Measurements from ENCODE around the gene CUTA.

CUTA gene

DNA sequence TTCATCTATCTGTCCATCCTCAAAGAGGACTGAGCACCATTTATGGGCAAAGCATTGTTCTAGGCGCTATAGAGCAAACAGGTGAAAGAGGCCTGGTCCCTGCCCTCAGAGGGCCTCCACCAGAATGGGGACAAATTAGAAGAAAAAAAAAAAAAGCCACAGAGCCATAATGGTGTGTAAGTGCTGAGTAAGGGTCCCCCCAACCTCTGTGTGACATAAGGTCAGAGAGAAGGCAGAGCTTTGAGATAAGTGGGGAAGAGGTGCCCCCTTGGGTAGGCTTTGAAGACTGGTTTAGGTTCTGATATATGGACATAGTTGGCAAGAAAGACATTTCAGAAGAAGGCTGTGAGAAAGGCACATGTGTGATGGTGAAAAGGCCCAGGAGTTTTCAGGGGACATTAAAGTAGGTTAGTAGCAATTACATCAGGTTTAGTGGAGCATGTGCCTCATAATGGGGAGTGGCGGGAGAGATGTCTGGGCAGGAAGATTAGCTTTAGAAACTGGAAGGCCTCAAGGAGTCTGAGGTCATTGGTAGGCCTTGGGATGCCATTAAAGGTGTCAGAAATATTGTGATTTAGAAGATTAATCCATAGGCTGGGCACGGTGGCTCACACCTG is 21.2 kb upstream of the CUTA start:
- DNase-seq: no peak

DNA sequence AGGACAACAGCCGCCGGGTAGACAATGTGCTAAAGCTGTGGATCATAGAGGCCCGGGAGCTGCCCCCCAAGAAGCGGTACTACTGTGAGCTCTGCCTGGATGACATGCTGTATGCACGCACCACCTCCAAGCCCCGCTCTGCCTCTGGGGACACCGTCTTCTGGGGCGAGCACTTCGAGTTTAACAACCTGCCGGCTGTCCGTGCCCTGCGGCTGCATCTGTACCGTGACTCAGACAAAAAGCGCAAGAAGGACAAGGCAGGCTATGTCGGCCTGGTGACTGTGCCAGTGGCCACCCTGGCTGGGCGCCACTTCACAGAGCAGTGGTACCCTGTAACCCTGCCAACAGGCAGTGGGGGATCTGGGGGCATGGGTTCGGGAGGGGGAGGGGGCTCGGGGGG is 19.8 kb upstream of the CUTA start:
- DNase-seq: no peak

DNA sequence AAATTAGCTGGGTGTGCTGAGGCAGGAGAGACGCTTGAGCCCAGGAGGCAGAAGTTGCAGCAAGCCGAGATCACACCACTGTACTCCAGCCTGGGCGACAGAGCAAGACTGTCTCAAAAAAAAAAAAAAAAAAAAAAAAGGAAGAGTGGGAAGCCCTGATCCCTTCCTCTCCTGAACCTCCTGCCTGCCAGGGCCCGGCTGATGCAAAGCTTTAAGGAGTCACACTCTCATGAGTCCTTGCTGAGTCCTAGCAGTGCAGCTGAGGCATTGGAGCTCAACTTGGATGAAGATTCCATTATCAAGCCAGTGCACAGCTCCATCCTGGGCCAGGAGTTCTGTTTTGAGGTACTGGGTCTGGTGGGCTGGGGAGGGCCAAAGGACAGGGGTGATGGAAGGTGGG is 17.1 kb upstream of the CUTA start:
- DNase-seq: no peak

DNA sequence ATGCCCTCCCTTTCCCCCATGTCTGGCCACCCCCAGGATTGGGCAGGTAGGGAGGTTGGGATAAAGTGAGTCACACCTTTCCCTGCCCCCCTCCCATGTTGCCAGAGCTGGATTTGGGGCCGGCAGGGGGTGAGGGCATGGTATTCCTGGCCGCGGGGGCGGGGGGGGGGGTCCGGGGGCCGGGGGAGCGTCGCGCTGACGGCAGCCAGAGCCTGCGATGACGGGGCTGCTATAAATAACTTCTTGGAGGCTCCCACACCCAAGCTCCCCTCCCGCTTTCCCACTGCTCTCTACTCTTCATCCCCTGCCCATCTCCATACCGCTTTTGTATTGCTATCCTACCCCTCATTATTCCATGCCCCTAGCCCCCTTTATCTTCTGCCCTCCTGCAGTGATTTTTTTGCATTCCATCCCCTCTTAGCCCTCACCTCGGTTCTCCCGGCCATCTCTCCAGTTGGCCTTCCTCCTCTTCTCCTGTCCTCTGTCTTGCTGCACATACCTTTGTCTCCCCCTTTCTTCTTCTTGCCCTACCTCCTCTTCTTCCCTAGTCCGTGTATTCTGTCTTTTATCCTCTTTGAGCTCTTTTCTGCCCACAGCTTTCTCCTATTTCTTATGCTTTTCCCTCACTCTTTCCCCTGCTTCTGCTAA is 15.8 kb upstream of the CUTA start:
- DNase-seq: no peak

DNA sequence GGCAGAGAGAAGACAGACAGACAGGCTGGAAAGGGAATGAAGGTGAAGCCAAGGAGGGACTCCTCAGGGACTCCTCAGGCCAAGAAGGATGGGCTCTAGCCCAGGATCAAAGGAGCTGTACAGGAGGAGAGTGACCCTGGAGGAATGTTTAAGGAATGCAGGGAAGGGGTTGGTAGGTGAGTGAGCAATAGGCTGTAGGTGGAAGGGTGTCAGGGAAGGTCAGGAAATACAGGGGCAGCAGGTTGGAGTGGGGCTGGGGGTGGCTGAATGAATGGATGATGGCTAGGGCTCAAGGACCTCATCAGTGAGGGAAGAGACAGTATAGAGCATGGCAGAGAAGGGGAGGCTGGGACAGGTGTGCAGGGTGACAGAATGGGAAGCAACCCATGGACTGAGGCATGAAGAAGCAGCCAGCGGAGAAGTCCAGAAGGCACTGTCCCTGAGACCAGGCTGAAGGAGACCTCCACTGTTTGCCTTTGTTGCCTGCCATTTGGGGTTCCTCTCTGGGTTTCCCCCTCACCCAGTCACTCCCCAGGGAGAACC is 15.2 kb upstream of the CUTA start:
- DNase-seq: no peak

DNA sequence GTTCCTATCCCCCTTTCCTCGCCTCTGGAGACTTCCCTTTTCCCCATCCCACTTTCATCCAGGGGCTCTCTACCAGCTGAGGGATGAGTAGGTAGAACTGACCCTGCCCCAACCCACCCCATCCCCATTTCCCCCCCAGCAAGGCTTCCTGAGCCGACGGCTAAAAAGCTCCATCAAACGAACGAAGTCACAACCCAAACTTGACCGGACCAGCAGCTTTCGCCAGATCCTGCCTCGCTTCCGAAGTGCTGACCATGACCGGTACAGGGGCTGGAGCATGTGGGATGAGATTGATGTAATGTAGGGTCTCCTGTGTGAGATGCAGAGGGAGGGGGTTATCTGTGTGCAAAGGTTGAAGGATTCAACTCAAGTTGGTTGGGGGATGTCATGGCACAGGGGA is 14.6 kb upstream of the CUTA start:
- no peak for DNase-seq

DNA sequence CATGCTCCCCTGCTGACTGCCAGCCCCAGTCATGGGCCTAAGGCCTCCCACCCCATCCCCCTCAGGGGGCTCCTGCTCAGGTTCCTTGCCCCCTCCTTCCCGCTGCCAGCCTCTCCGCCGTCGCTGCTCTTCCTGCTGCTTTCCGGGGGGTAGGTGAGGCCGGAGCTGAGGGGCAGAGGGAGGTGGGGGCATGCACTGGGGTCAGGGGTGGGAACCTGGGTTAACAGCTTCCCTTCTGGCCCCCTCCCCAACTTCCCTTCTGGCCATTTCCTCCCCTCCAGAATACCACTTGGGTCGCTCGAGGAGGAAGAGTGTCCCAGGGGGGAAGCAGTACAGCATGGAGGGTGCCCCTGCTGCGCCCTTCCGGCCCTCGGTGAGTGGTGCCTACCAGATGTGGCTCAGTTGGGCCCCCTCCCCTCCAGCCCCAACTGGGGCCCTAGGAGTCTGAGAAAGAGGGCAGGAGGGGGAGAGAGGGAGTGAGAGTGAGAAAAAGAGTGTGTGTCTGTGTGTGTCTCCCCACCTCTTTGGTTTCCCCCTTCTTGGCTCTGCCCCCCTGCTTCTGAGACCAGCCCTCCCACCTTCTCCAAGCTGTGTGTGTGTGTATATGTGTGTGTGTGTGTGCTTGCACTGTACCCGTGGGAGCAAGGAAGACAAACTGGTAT is 14.1 kb upstream of the CUTA start:
- no peak for DNase-seq

DNA sequence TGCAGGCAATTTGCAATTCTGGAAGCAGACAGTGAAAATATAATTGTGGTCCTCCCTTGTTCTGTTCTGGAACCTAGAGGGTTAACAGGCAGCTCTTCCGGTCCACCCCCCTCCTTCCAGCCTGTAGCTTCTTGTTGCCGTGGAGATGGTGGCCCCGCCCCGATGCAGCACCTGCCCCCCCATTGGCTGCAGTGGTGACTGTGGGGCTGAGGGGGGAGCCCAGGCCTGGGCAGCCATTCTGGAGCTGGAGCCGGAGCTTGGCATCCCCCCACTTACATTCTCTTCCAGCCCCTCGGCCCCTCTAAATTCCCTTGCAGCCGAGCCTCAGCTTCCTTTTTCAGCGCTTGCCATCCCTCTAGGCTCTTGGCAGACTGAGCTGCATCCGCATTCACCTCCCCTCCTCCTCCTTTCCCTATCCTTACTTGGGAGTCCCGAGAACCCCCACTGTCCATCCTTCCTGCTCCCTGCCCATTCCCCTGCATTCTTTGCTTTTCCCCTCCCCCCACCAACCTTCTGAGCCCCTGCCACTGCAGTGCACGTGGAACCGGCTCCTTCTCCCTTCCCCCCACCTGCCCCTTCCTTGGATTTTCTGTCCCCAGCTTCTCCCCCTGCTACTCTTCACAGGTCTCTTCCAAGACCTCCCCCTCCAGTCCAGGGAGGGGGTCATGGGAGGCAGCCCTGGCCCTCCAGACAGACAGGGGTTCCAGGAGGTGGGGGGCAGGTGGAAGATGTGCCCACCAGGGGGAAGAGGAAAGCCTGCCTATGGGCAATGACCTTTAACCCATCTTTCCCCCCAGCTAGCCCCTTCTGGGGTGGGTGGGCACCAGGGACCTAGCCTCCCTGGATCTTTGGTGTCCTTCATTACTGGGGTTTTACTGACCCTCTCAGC is 13.3 kb upstream of the CUTA start:
- DNase-seq: peak; percentile 50

DNA sequence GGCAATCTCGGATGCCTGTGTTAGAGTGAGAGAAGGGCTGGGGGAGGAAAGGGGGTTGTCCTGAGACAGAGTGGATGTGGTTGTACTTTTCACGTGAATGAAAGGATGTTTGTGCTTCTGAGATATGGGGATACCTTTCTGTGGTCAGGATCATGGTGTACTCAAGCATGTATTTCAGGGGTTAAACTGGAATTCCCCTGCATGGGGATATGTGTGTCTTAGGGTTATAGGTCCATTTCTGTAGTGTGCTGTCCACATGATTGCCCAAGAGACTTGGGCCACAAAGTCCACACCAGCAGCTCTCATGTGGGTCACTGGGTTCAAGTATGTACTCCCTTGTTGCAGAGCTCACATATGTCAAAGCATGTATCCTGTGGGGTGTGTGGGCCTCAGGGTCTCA is 12.4 kb upstream of the CUTA start:
- no peak for DNase-seq

DNA sequence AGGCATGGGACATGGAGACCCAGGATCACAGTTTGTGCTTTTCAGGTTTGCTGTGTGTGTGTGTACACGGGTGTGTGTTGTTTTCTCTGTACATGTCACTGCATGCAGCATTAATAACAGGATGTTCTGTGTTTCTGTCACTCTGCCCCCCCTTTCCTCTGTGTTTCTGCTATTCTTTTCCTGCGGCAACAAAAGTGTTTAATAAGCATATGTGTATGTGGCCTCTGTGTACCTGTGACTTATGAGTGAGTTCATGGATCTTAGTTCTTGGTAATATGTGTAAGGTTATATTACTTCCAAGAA is 11.8 kb upstream of the CUTA start:
- no peak for DNase-seq

DNA sequence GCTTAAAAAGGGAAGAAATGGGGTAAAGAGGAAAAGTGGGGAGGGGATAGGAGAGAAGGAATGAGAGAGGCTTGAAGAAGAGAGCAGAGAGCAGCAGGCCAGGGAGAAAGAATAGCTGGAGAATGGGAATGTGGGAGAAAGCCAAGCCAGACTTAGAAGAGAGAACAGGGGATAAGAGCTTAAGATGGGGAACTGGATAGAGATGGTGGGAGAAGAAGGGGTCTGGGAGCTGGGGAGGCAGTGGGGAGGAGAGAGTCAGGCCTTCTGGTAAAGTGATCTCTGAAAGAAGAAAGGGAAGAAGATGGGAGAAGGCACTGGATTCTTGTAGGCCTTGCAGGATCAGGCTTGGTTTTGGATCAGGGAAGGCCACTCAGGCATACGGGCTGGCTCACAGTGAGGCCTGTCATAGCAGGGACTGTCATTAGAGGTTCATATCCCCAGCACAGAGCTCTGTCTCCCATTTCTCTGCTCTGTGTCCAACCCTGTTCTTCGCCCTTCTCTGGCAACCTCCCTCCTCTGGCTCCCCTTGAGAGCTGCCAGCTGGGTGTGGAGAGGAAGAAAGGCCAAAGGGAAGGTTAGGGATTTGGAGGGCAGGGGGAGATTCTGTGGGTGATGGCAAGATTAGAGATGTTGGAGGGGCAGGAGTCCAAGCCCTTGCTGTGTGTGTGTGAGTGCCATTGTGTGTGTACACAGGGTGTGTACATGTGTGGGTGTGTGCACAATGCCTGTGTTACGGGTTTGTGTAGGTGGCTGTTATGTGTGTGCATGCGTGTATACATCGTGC is 11.3 kb upstream of the CUTA start:
- DNase-seq: no peak

DNA sequence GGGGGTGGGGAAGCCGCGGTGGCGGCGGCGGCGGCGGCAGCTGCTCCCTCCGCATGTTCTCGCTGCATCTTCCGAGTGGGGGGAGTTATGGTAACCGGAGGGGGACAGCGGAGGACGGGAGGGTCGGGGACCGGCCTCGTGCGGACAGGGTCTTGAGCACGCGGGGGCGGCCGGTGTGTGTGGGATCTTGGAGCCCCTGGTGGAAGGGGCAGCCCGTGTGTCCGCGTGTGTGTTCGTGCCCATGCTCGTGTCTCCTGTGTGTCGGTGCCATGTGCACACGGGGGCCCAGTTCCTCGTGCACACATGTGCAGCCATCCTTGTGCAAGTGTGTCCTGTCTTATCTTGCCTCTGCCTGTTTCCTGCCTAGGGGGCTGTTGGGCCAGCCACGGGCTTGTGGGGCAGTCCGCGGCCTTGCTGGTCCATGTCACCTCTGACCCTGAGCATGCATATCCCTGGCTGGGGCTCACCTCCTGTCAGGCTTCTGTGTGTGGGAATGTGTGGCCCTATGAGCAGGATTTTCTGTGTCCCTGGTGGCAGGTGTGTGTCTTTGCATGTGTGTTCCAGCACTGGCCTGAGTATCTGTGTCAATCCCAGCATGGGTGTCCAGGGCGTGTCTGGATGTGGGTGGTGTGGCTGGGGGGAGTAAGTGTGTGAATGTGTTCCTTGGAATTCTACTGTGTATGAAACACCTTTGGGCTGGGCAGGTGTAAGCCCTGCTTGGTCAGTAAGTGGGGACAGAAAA is 10.5 kb upstream of the CUTA start:
- peak; percentile 77 for DNase-seq

DNA sequence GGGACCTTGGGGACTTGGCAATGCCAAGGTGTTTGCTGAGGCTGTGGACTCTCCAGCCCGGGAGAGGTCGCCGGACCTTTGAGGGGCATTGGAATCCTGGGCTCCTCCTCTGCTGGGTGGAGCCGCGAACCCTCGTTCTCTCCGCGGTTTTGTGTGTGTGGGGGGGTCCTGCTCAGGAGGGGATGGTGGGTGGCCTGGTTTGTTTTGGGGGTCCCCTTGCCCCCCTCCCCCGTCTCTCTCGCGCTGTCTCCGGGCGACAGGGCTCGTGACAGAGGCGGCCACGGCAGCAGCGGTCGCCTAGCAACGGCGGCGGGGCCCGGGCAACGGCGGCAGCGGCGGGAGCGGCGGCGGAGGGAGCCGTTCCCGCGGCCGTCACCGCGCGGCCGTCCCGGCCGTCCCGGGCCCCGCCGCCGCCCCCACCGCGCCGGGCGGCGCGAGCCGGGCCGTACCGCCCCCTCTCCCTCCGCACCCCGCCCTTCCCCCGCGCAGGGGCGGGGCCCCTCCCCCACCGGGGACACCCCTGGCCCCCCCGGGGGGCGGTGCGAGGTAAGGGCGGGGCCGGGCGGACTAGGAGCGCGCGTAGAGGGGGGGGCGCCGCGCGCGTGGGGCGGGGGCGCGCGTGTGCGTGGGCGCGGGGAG is 9.8 kb upstream of the CUTA start:
- peak; percentile 55 for DNase-seq

DNA sequence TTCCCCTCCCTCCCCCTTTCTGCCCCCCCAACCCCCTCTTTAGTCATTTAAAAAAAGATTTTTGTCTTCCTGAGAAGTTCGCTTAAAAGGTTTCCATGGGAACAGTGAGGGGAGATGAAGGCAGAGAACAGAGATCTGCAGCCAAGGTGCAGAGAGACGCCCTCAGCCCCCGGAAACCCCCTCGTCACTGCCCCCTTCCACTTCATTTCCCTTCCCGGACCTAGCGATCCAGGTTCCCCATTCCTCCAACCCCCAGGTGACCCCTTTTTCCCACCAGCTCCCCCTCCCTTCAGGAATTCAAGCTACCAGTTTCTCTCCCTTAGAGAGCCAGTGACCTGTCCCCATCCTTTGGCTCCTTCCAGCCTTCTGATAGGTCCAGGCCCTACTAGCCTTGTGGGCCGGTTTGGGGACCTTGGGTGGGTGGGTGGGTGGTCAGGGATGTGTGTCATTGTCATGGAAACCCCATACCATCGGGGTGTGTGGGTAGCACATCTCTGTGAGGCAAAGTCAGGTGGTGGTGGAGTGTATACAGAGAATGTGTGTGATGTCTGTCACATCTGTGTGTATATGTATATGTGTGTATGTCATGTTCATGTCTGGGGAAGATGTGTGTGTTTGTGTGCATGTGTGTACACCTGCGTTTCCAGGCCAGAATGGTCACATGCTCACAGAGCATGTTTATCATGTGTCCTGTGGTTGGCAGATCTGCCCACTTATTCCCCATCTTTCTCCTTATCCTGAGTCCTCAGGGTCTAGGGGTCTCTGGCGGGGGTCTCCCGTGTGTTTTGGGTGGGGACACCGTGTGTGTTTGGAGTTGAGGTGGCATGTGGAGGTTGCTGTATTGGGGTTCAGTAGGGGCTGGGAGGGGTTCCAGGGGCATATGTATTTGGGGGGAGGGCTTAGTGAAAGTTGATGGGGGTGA is 8.9 kb upstream of the CUTA start:
- DNase-seq: peak; percentile 38

DNA sequence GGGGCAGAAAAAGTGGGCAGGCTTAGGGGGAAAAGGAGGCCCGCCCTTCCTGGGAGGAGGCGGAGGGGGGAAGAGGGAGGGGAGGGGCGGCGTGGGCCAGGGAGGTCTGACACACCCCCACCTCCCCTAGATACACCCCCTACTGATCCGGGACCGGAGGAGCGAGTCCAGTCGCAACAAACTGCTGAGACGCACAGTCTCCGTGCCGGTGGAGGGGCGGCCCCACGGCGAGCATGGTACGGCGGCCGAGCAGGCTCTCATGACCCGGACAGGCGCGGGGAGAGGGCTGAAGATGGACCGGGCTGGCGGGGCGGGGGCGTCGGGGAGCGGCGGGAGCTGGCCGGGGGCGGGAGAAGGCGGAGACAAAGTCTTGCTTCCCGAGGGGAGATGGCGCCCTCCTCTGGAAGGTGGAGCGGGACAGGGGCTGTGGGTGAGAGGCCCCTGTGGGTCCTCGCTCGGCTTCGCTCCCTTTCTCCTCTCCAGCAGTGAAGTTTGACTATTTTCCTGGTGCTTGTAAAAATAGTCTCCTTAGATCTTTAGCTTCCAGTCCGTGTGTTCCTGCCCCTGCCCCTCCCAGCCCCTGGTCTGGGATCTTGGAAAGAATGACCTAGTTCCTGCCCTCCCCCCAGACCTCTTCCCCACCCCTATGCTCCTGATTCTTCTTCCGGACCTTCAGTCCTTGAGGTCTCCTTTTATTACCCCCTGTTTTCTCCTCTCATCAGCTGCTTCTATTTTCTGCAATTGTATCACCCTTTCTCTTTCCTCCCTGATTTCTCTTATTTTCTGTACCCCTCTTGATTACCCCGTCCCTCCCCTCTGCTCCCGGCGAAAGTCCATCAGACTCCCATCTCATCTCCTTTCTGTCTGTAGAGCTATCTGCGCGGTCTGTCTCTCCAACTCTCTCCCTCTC is 8.0 kb upstream of the CUTA start:
- peak; percentile 85 for DNase-seq

DNA sequence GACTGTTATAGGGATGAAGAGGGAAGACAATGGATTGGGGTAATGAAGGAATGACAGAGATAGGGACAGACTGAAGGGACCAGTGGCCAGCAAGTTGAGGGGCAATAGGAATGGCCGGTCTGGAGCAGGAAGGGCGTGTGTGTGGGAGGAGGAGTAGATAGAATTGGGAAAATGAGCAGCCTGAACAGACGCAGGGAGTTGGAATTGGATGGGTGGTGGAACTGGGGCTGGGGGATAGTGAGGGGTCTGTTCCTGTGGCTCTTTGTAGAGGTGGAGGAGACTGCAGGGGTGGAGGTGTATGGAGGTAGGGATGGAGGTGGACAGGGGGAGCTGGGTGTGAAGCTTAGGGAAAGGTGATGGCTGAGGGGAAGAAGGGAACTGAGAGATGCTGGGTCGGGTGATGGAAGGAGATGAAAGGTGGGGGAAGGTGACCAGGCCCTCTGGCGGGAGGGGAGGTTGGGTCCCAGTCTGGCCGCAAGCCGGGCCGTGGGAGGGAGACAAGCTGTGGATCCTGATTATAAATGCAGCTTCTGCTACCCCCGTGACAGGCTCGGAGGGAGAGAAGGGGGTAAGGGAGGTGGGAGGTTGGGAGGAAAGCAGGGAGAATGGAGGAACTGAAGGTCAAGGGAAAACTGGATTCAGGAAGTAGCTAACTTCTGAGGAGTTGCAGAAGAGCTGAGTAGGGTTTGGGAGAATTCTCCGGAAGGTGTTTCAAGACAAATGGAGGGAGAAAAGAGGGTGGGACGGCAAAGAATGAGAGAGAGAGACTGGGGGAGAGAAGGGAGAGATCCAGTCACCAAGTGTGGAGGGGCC is 7.2 kb upstream of the CUTA start:
- DNase-seq: peak; percentile 35

DNA sequence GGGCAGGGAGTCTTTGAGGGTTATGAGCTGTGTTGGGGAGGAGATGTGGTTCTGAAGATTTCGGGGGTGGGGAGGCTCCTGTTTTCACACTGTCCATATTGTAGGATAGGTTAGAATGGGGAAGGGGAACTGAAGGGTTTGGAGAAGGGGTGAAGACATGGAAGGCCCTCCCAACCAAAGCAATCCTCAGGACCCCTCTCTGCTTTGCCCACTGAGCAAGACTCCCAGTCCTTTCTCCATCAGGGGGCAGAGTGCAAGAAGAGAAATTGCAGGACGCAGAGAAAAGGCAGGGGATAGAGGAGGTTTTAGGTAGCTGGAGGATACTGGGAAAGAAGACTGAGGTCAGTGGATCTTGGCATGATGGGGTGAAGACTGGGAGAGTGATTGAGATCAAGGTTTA is 5.9 kb upstream of the CUTA start:
- no peak for DNase-seq

DNA sequence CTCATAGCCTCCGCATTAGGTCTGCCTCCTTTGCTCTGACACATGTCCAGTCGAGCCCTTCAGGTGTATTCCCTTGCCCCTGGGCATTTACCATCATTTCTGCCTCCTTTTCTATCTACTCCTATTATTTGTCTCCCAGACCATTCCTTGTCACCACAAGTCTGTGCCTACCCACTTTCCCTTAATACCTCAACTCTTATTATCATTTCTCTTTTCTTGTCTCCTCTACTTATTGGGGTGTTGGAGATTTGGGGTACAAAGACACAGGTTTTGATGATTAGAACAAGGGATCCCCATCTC is 3.4 kb upstream of the CUTA start:
- no peak for DNase-seq
